IMR-90 (cell line): ENCODE data around the gene NUBP2. TPM values are rescaled to one million over a fixed set of nuclear protein-coding genes. Genes with fewer than 3 reads are reported as not detected.

Source experiments
- ATAC-seq: fragments of 200-7000 bp; cut with Tn5 transposase; 2 replicates; pipeline ENCODE4 v1.9.1; 2020; ENCODE audit warnings: low read depth, mild to moderate bottlenecking, moderate library complexity
- BruUV-seq: library from RNA; stranded (reverse); fragments of 400-500 nt; replicated peaks from 2 replicates; lab custom pipeline; 2021; lab: Mats Ljungman, UMichigan
- CTCF ChIA-PET: fragments of 300-600 bp; formaldehyde crosslinking; extraction: SDS; loops from one replicate; lab custom pipeline; 2021; ENCODE audit warnings: antibody characterized with exemption; lab: Yijun Ruan, JAX
- POLR2A ChIA-PET: fragments of 300-600 bp; sonication (Branson Sonifier 250); formaldehyde crosslinking; loops from one replicate; lab custom pipeline; 2022; ENCODE audit warnings: antibody characterized with exemption; ENCODE audit not compliant: unreplicated experiment; lab: Charles Lee
- DNase-seq: peaks from one replicate; pipeline ENCODE4 v3.0.0; 2013
- H2AFZ ChIP-seq: replicated peaks from 2 replicates; pipeline ENCODE3; 2013; ENCODE audit warnings: low read length, mild to moderate bottlenecking; ENCODE audit not compliant: poor library complexity
- H2AK5ac ChIP-seq: 2 replicates; pipeline ENCODE4 v1.6.1; 2013; ENCODE audit warnings: low read depth, low read length, inconsistent platforms
- H2AK9ac ChIP-seq: replicated peaks from 2 replicates; pipeline ENCODE3; 2013; ENCODE audit warnings: mild to moderate bottlenecking, low read depth, low read length, moderate library complexity; ENCODE audit not compliant: poor library complexity
- H2BK120ac ChIP-seq: 2 replicates; pipeline ENCODE4 v1.6.1; 2013; ENCODE audit warnings: low read depth, low read length, inconsistent platforms
- H2BK15ac ChIP-seq: 3 replicates; pipeline ENCODE4 v1.6.1; 2013; ENCODE audit warnings: low read depth, low read length, inconsistent platforms
- H2BK20ac ChIP-seq: 2 replicates; pipeline ENCODE4 v1.6.1; 2013; ENCODE audit warnings: low read depth, mild to moderate bottlenecking, inconsistent platforms, low read length, moderate library complexity
- H2BK5ac ChIP-seq: 2 replicates; pipeline ENCODE4 v1.6.1; 2013; ENCODE audit warnings: mild to moderate bottlenecking, low read depth, low read length, inconsistent platforms; ENCODE audit not compliant: poor library complexity, severe bottlenecking
- H3K14ac ChIP-seq: replicated peaks from 2 replicates; pipeline ENCODE4 v1.6.1; 2013; ENCODE audit warnings: low read depth, low read length, inconsistent platforms
- H3K18ac ChIP-seq: 2 replicates; pipeline ENCODE4 v1.6.1; 2013; ENCODE audit warnings: low read depth, low read length, control low read depth
- H3K23ac ChIP-seq: 2 replicates; pipeline ENCODE4 v1.6.1; 2013; ENCODE audit warnings: low read depth, low read length, inconsistent platforms
- H3K27ac ChIP-seq: 2 replicates; pipeline ENCODE4 v1.5.1; 2013; ENCODE audit warnings: mild to moderate bottlenecking, control low read depth, low read length; ENCODE audit not compliant: insufficient read depth
- H3K27me3 ChIP-seq: 2 replicates; pipeline ENCODE4 v1.6.1; 2013; ENCODE audit warnings: low read length; ENCODE audit not compliant: control insufficient read depth, insufficient read depth
- H3K36me3 ChIP-seq: 2 replicates; pipeline ENCODE4 v1.6.1; 2013; ENCODE audit warnings: low read length, mixed read lengths; ENCODE audit not compliant: control insufficient read depth, insufficient read depth
- H3K4ac ChIP-seq: 2 replicates; pipeline ENCODE4 v1.6.1; 2013; ENCODE audit warnings: low read depth, low read length, inconsistent platforms
- H3K4me1 ChIP-seq: 2 replicates; pipeline ENCODE4 v1.6.1; 2013; ENCODE audit warnings: low read length, mixed read lengths; ENCODE audit not compliant: control insufficient read depth, insufficient read depth
- H3K4me2 ChIP-seq: 2 replicates; pipeline ENCODE4 v1.6.1; 2013; ENCODE audit warnings: low read depth, mild to moderate bottlenecking, control low read depth, low read length, moderate library complexity
- H3K4me3 ChIP-seq: 2 replicates; pipeline ENCODE4 v1.5.1; 2013; ENCODE audit warnings: low read depth, mild to moderate bottlenecking, control low read depth, low read length, moderate library complexity; ENCODE audit not compliant: insufficient read depth
- H3K56ac ChIP-seq: 2 replicates; pipeline ENCODE4 v1.6.1; 2013; ENCODE audit warnings: low read length, inconsistent platforms; ENCODE audit not compliant: insufficient read depth; ENCODE audit errors: extremely low read depth
- H3K79me1 ChIP-seq, 2 experiments: 2 replicates each; pipeline ENCODE4 v1.6.1; 2013; ENCODE audit warnings: low read length in 2 of 2, inconsistent platforms in 1 of 2, low read depth in 1 of 2
- H3K9ac ChIP-seq: 2 replicates; pipeline ENCODE4 v1.6.1; 2013; ENCODE audit warnings: low read depth, low read length, control low read depth
- H3K9me1 ChIP-seq: 2 replicates; pipeline ENCODE4 v1.6.1; 2013; ENCODE audit warnings: low read length, inconsistent platforms; ENCODE audit not compliant: insufficient read depth
- H3K9me3 ChIP-seq: 2 replicates; pipeline ENCODE4 v1.6.1; 2013; ENCODE audit warnings: low read length; ENCODE audit not compliant: control insufficient read depth, insufficient read depth
- H4K20me1 ChIP-seq: 2 replicates; pipeline ENCODE4 v1.6.1; 2013; ENCODE audit warnings: low read length, inconsistent platforms; ENCODE audit not compliant: insufficient read depth
- H4K5ac ChIP-seq: 2 replicates; pipeline ENCODE4 v1.6.1; 2013; ENCODE audit warnings: mild to moderate bottlenecking, low read depth, low read length, control low read depth
- H4K8ac ChIP-seq, 2 experiments: 2 replicates each; pipeline ENCODE4 v1.6.1; 2013; ENCODE audit warnings: low read depth in 2 of 2, low read length in 2 of 2, control low read depth in 1 of 2, inconsistent platforms in 1 of 2
- H4K91ac ChIP-seq: 2 replicates; pipeline ENCODE4 v1.6.1; 2013; ENCODE audit warnings: low read depth, low read length, inconsistent platforms; ENCODE audit not compliant: insufficient read depth
- BHLHE40 ChIP-seq: fragments of 150-350 bp; IDR thresholded peaks from 2 replicates; pipeline ENCODE4 v1.6.1; 2016; ENCODE audit warnings: mild to moderate bottlenecking, low read depth, low read length
- CEBPB ChIP-seq: IDR thresholded peaks from 2 replicates; pipeline ENCODE4 v1.6.1; 2012; ENCODE audit warnings: low read depth, low read length, improper control_type of control experiment
- CHD1 ChIP-seq: IDR thresholded peaks from 2 replicates; pipeline ENCODE4 v1.6.1; 2012; ENCODE audit warnings: low read depth, low read length, improper control_type of control experiment
- CTCF ChIP-seq: conservative IDR thresholded peaks from 2 replicates; pipeline ENCODE4 v1.5.1; 2012; ENCODE audit warnings: mild to moderate bottlenecking, low read depth, low read length, improper control_type of control experiment
- ELK1 ChIP-seq: fragments of 150-350 bp; IDR thresholded peaks from 2 replicates; pipeline ENCODE4 v1.6.1; 2016; ENCODE audit warnings: low read depth, mild to moderate bottlenecking, low read length, moderate library complexity, borderline replicate concordance
- FOS ChIP-seq: fragments of 150-350 bp; IDR thresholded peaks from 2 replicates; pipeline ENCODE4 v1.6.1; 2016; ENCODE audit warnings: low read depth, low read length
- MAFK ChIP-seq: IDR thresholded peaks from 2 replicates; pipeline ENCODE4 v1.6.1; 2012; ENCODE audit warnings: low read depth, low read length, improper control_type of control experiment
- MAZ ChIP-seq: IDR thresholded peaks from 2 replicates; pipeline ENCODE4 v1.6.1; 2012; ENCODE audit warnings: low read depth, mild to moderate bottlenecking, low read length, improper control_type of control experiment, moderate library complexity, borderline replicate concordance
- MXI1 ChIP-seq: IDR thresholded peaks from 2 replicates; pipeline ENCODE4 v1.6.1; 2012; ENCODE audit warnings: low read depth, mild to moderate bottlenecking, low read length, moderate library complexity, borderline replicate concordance
- NFE2L2 ChIP-seq: fragments of 150-350 bp; IDR thresholded peaks from 2 replicates; pipeline ENCODE4 v1.6.1; 2016; ENCODE audit warnings: low read depth, mild to moderate bottlenecking, low read length
- POLR2A ChIP-seq: IDR thresholded peaks from 2 replicates; pipeline ENCODE4 v1.6.1; 2012; ENCODE audit warnings: mild to moderate bottlenecking, low read depth, low read length
- RAD21 ChIP-seq: IDR thresholded peaks from 2 replicates; pipeline ENCODE4 v1.6.1; 2012; ENCODE audit warnings: low read length, improper control_type of control experiment
- RCOR1 ChIP-seq: IDR thresholded peaks from 2 replicates; pipeline ENCODE4 v1.6.1; 2012; ENCODE audit warnings: mild to moderate bottlenecking, low read length, improper control_type of control experiment; ENCODE audit not compliant: insufficient replicate concordance
- RFX5 ChIP-seq: IDR thresholded peaks from 2 replicates; pipeline ENCODE4 v1.8.0; 2012; ENCODE audit warnings: low read depth, mild to moderate bottlenecking, low read length, moderate library complexity
- SMC3 ChIP-seq: fragments of 150-350 bp; IDR thresholded peaks from 2 replicates; pipeline ENCODE4 v1.6.1; 2016; ENCODE audit warnings: low read depth, mild to moderate bottlenecking, antibody characterized with exemption, low read length, moderate library complexity
- WGBS, 2 experiments: methylation state at CpG; one replicate each; pipeline versions ENCODE4 v1.1.5 to v1.1.7; 2013; ENCODE audit warnings: missing lambda C conversion rate in 2 of 2; ENCODE audit not compliant: insufficient read length in 1 of 2; ENCODE audit errors: extremely low coverage in 2 of 2; 5-methylcytosine and 5-hydroxymethylcytosine counted together
- dilution Hi-C: fragments of 300-500 bp; cut with HindIII; formaldehyde crosslinking; loops from one replicate; pipeline ENCODE4 v1.14.3; 2018; ENCODE audit warnings: low sequenced_read_pairs; ENCODE audit not compliant: unreplicated experiment
- in situ Hi-C: fragments of 300-500 bp; cut with MboI; formaldehyde crosslinking; loops from 3 replicates; pipeline ENCODE4 v1.14.3; 2019; ENCODE audit warnings: low sequenced_read_pairs, inconsistent platforms, mixed read lengths
- intact Hi-C: fragments of 100-400 bp; cut with micrococcal nuclease; formaldehyde crosslinking; loops from 2 replicates; pipeline ENCODE4 v1.10.0; 2022
- polyA plus RNA-seq, 3 experiments: library from polyadenylated mRNA; depleted of rRNA; stranded (reverse); fragments of >200 nt; gene quantifications; 2 replicates each; pipeline ENCODE4 v1.2.3, GENCODE V29; 2012; ENCODE audit warnings: low replicate concordance in 1 of 3
- total RNA-seq: library from RNA; depleted of rRNA; stranded (reverse); fragments of >200 nt; gene quantifications from 2 replicates; pipeline ENCODE4 v1.2.3, GENCODE V29; 2012
- TF ChIP-seq, protein P1 (sequence below): fragments of 150-350 bp; IDR thresholded peaks from 2 replicates; pipeline ENCODE4 v1.6.1; 2017; ENCODE audit warnings: mild to moderate bottlenecking, antibody characterized with exemption, low read length, low read depth

NUBP2 gene
- total and polyA plus RNA-seq, 2 of the 4 experiments (the other 2 are of a cell fraction) = 62.6 to 131 TPM

DNA sequence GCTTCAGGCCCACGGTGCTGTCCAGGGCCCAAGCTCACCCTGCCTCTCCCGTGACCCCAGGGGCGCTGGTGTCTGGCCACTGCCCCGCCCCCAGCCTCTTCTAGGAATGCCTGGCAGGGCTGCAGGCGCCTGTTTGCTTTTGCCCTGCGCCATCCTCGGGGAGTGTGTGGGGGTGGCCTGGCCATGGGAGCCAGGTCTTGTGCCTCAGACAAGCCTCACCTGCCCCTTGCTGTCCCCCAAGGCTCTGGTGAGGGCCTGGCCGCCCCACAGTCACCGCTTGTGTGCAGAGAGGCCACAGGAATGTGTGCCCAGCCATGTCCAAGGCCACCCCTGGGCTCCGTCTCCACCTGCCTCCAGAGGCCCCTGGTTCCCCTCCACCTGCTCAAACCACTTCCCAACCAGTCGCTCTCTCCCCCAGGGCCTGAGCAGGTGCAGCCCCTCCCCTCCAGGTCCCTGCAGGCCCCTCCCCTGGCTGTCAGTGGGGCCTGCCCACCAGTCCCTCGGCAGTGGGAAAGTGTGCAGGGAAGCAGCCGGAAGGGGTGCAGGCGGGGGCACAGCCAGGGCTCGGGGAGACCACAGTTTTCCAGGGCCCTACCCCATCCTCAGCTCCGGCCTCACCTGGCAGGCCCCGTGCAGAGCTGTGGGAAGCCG lies 11.6 kb downstream of the NUBP2 start:
- ChIA-PET CTCF (no interaction called here), POLR2A (no interaction called here)
- no TSS peak for BruUV-seq
- no peaks in the 10 kb centered on the region for H3K27me3 ChIP-seq
- ATAC-seq = no peak; the same call in 1 of the 2 replicates
- H3K18ac ChIP-seq = no peak overlapping the region
- no peak overlapping the region for H3K14ac ChIP-seq
- H2BK5ac ChIP-seq = no peak overlapping the region
- DNase-seq = no peak
- no peak overlapping the region for H3K4ac ChIP-seq
- no peak overlapping the region for H4K91ac ChIP-seq
- H3K9me1 ChIP-seq = 0 out of 2 replicates have a peak, but pooled peaks cover 2% of the 10 kb centered on the region
- 93% methylated on average over 5 of the region's 18 CpGs; no CpG with 5 or more reads in 1 of the 2 experiments for WGBS, 2 experiments
- H3K79me1 ChIP-seq = no peaks in the 10 kb centered on the region
- intact Hi-C loops = no loop called here
- TF ChIP-seq ELK1 (no peak), RFX5 (no peak), MAZ (no peak), MXI1 (no peak), MAFK (no peak), RCOR1 (no peak), SMC3 (no peak), BHLHE40 (no peak), FOS (no peak), NFE2L2 (no peak), RAD21 (no peak), CEBPB (no peak), CTCF (no peak), POLR2A (no peak), CHD1 (no peak)
- TF ChIP-seq, protein P1, sequence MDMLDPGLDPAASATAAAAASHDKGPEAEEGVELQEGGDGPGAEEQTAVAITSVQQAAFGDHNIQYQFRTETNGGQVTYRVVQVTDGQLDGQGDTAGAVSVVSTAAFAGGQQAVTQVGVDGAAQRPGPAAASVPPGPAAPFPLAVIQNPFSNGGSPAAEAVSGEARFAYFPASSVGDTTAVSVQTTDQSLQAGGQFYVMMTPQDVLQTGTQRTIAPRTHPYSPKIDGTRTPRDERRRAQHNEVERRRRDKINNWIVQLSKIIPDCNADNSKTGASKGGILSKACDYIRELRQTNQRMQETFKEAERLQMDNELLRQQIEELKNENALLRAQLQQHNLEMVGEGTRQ = no peak
- no peak overlapping the region for H3K23ac ChIP-seq
- dilution Hi-C loops = no loop called here
- peak overlapping the region; percentile 28 for H2AK9ac ChIP-seq
- no peak overlapping the region for H3K4me3 ChIP-seq
- no peaks in the 10 kb centered on the region for H4K20me1 ChIP-seq
- no peak overlapping the region for H2BK15ac ChIP-seq
- peaks cover 5% of the 10 kb centered on the region; the same call in 1 of the 2 replicates for H3K9me3 ChIP-seq
- no peak overlapping the region for H3K9ac ChIP-seq
- no peaks in the 10 kb centered on the region for H3K4me1 ChIP-seq
- no peak overlapping the region for H2AFZ ChIP-seq
- no peak overlapping the region for H3K27ac ChIP-seq
- no peak overlapping the region for H4K5ac ChIP-seq
- H3K36me3 ChIP-seq = peaks cover 16% of the 10 kb centered on the region
- H3K56ac ChIP-seq = no peak overlapping the region
- H3K4me2 ChIP-seq = no peak overlapping the region
- no peak overlapping the region for H2BK120ac ChIP-seq
- no peak overlapping the region for H2AK5ac ChIP-seq
- in situ Hi-C loops = no loop called here
- H4K8ac ChIP-seq = no peak overlapping the region
- no peak overlapping the region for H2BK20ac ChIP-seq
